ENCODE data around the gene ZNF157.
"Not testable (repeated sequence)": the region's sequence is repeated elsewhere in the genome, so short reads cannot be mapped to it uniquely, and the experiment has no call there.

DNA sequence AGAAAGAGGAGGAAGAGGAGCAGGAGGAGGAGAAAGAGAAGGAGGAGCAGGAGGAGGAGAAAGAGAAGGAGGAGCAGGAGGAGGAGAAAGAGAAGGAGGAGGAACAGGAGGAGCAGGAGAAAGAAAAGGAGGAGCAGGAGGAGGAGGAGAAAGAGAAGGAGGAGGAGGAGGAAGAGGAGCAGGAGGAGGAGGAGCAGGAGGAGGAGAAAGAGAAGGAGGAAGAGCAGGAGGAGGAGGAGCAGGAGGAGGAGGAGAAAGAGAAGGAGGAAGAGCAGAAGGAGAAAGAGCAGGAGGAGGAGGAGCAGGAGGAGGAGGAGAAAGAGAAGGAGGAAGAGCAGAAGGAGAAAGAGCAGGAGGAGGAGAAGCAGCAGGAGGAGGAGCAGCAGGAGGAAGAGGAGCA, 10.5 kb downstream of the ZNF157 start:
- not testable (repeated sequence) for TF ChIP-seq ZNF274 (IDR thresholded peaks at IDR 0.05; ENCODE audit: low read depth, low read length); SUZ12 (IDR thresholded peaks at IDR 0.05; ENCODE audit: extremely low read depth, insufficient read depth, insufficient read length)

Measured in NT2/D1 (cell line).